T-helper 2 cell treated with Interferon-gamma antibody and Interleukin-4, amounts not matched to agents 100 ng/mL and 5 ng/mL, for 36 hours (primary cell): ENCODE measurements around the gene RPS3. TPM values are rescaled to one million over a fixed set of nuclear protein-coding genes. Genes with fewer than 3 reads are reported as not detected.
"Not testable (repeated sequence)": the region's sequence is repeated elsewhere in the genome, so short reads cannot be mapped to it uniquely, and the experiment has no call there.

Source experiments
- intact Hi-C: fragments of 100-400 bp; cut with micrococcal nuclease; formaldehyde crosslinking; loops from one replicate; pipeline ENCODE4 v1.15.1; 2023
- total RNA-seq: library from RNA; stranded (reverse); gene quantifications from 2 replicates; pipeline ENCODE4 v1.2.3, GENCODE V29; 2022

Gene RPS3
- 3,452 and 3,478 TPM in 2 replicates for total RNA-seq

GRCh38 chr11:75399344-75400145, at the start of gene RPS3:
Gene RPS3 (plus strand): TSS chr11:75399518. CDS start chr11:75399548, 30 bp downstream.
- intact Hi-C loops: no loop called here

GRCh38 chr11:75349521-75350116, 49.7 kb upstream of the RPS3 start:
- intact Hi-C loops: no loop called here

DNA sequence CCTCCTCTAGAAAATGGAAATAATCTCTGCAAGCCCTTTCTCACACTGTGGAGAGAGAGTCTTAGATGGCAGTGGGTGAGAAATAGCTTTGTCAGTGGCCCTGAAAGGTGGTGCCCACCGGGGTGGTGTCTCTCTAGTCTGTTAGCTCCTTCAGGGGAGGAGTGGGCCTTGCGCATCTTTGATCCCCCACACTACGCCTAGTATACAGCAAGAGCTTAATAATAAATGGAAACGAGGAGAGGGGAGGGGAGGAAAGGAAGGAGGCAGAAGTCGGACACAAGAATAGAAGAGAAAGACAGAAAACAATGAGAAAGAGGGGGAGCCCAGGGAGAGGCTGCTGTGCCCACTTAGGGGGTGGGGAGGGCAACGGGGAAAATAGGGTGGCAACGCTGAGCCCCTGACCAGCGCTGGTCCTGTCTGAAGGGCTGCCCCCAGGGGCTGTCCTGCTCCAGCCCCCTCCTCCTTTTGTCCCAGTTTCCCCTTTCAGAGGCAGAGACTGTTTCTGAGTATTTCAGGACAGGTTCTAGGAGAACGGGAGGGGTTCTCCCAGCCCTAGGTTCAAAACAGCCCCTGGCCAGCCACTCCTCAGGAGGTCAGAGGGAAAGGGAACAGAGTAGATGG, 49.1 kb upstream of the RPS3 start:
- intact Hi-C loops: no loop called here

GRCh38 chr11:75350743-75351540, 48.4 kb upstream of the RPS3 start:
- intact Hi-C loops: no loop called here

DNA sequence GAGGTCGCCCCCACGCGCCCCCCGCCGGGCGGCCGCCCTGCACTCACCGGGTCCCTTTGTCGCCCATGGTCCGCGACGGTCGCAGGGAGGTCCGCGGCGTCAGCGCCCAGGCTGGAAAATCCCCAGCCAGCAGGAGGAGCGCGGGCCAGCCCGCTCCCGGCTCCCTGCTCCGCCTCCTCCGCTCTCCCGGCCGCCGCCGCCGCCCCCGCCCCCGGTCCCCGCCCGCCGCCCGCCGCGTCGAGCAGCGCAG, 47.9 kb upstream of the RPS3 start, which contains the start of gene ARRB1:
Gene ARRB1, minus strand, starts transcription at position 121 of the 250 bp plus-strand sequence. Its CDS starts 54 bp downstream, at position 67.
- intact Hi-C loops: no loop called here

- intact Hi-C loops: loop anchor here (1.0 to 2.0 kb wide), 3 partner anchors 12 to 33 kb away; no protein-coding TSS in a partner anchor
These were observed 47.3 kb upstream of the RPS3 start for GRCh38 chr11:75351791-75352587.

DNA sequence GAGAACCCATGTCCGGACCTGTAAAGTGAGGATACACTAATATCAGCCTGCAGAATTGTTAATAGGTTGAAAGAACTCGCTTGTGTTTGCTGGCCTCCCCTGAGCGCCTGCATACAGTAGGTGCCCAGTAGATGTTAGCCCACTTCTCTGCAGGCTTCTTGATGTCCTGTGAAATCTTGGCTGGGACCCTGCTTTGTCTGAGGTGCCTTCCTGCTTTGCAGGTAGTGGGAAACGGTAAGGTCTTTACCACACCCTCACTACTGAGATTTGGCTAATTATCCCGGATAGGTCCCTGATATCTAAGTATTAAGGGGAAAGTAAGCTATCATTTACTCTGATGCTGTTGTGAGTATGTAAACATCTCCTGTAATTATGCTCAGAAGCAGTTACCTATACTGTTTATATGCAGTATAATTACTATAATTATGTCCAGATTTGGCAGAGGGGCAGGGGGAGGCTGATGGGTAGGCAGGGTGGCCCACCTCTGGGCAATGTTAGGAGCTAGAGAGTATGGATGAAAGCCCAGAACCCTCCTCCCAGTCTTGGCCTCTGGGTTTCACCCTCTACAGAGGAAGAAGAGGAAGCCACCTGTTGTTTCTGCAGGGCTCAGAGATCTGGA, 46.6 kb upstream of the RPS3 start:
- intact Hi-C loops: loop anchor here (1.0 to 2.0 kb wide), 3 partner anchors 12 to 32 kb away; no protein-coding TSS in a partner anchor

DNA sequence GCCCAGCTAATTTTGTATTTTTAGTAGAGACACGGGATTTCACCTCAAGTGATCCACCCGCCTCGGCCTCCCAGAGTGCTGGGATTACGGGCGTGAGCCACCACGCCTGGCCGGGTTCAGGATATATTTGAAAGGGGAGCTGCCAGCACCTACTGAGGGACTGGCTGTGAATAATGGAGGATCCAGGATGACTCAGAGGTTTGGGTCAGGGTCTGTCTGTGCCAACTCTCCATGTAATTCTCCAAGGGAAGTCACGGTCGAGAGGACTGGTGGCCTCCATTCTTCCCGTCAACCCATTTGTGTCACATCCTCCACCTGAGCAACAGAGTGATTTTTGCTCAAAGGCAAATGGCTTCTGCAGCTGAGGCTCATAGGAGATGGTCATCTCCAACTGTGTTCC, 44.3 kb upstream of the RPS3 start:
- intact Hi-C loops: no loop called here

- intact Hi-C loops: no loop called here
These were observed 42.7 kb upstream of the RPS3 start for GRCh38 chr11:75356613-75357012.

- intact Hi-C loops: not testable (repeated sequence)
These were observed 37.0 kb upstream of the RPS3 start for GRCh38 chr11:75362285-75362684.

DNA sequence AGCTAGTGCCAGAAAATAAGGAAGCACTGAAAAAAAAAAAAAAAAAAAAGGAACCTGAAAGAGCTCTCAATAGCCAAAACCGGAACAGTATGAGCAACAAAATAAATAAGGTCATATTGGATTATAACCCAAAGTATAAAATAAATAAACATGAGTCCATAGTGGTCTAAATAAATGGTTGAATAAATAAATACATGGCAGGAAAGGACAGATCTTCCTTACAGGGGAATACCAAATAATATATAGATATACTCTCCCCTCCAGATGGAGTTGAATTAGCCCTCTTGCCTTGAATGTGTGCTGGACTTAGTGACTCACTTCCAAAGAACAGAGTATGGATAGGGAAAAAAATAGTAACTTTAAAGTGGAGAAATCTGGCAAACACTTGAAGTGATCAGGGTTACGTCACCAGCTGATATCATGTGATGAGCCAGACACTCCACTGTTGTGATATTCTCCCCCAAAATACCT, 33.6 kb upstream of the RPS3 start:
- intact Hi-C loops: no loop called here

GRCh38 chr11:75366826-75367225, 32.5 kb upstream of the RPS3 start:
- intact Hi-C loops: not testable (repeated sequence)

DNA sequence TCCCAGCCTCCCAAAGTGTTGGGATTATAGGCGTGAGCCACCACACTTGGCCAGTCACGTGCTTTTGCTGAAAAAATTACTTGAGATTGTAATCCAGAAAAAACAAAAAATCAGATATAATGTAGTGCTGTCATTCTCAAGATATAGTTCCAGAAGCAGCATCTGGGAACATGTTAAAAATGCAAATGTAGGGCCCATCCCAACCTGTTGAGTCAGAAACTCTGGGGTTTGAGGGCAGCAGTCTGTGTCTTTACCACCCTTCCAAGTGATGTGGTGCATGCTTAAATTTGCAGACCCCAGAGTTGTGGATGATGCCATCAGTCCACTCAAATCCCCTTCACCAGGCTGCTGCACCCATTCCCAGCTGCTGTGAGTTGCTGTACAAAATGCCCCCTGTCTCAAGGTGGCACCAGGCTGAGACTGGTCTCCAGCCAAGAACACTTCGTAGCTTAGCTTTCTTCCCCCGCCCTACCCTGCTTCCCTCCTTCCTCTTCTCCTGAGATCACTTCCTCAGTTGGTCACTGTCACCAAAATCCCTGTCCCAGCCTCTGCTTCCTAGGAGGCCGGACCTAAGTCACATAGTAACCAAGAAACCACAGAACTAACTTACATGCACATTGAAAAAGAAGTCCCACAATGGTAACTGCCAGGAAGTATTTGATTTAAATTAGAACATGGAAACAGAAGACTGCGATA, 29.6 kb upstream of the RPS3 start:
- intact Hi-C loops: loop anchor here (2.0 kb wide), 1 partner anchor 15 kb away; no protein-coding TSS in a partner anchor

DNA sequence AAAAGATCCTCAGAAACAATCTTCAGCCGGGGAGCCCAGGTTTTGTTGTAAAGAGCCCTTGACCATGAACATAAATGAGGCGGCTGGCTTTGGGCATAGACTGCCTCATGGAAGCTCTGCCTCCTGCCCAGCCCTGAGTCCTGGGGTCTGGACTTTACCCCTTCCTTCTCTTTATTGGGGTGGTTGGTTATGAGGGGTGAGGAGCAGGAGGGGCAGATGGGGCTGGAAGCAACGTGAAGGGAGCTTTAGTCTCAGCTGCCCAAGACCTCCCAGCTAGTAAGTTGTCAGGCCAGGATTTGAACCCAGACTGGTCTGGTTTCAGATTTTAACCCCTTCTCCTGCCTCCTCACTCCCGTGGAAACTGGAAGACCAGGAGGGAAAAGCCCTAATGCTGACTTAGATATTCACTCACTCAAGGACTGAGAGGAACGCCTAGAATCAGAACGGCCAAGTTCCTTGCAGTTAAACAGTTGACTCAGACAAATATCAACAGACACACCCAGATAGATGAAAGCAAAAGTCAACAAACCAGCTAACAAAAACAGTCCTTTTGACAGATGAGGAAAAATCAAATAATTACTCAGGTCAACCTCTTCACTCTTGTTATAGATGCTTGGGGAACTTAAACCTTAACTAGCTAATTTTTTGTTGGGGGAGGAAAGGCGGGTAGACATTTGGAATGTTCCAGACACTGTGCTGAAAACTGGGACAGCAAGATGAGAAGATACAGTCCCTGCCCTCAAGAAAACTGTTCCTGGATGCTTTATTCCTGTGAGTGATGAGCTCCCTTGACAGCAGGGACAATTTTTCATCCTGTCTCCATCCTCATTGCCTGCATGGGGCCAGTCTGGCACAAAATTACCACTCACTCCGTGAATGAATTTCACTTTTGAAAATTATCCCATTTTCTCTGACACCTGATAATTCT, 27.1 kb upstream of the RPS3 start:
- intact Hi-C loops: loop anchor here (2.0 kb wide), 1 partner anchor 13 kb away; no protein-coding TSS in a partner anchor

DNA sequence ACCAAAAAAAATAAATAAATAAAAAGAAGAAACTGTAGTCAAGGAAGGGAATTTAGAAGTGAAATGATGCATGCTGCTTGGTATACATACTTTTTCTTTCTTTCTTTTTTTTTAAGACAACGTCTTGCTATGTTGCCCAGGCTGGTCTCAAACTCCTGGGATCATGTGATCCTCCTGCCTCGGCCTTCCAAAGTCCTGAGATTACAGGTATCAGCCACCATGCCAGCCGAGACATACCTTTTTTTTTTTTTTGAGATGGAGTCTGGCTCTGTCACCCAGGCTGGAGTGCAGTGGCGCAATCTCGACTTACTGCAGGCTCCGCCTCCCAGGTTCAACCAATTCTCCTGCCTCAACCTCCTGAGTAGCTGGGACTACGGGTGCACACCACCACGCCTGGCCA, 26.1 kb upstream of the RPS3 start:
- intact Hi-C loops: no loop called here

DNA sequence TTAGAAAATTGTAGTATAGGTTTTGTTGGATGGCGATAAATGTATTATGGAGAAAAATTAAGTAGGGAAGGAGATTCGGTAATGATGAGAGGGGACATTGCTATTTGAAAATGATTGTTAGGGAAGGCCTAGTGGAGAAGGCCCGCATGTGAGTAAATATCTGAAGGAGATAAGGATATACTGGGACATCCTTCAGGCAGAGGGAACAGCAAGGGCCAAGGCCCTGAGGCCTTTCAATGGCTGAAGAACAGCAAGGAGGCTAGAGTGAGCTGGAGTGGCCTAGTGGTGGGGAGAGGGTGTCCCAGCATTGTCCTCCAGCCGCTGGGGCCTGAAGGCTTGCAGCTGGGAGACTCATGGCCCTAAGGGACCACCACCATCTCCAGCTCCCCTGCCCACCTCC, 24.7 kb upstream of the RPS3 start:
- intact Hi-C loops: no loop called here

GRCh38 chr11:75375626-75376025, 23.7 kb upstream of the RPS3 start:
- intact Hi-C loops: no loop called here

DNA sequence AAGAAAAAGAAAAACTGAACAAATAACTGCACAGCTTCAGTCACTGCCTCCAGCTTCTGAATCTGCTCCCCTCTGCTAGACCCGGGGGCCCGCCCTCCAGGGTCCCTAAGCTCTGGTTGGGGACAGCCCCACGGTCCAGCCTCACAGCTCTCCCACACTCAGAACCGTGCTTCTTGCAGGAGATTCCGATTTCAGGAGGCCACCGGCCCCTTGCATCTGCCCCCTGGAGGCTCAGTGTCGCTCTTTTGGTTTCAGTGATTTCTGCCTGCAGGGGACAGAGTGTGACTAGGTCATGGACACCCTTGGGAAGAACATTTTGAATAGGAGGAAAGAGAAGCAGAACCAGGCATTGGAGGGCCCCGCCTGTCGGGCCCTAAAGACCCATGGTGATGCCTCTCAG, 23.1 kb upstream of the RPS3 start:
- intact Hi-C loops: no loop called here
